B cell (primary cell): ENCODE results near the gene LRRC8B. TPM values are rescaled to one million over a fixed set of nuclear protein-coding genes. Genes with fewer than 3 reads are reported as not detected.

Source experiments
- ATAC-seq: fragments of 200-7000 bp; cut with Tn5 transposase; one replicate; pipeline ENCODE4 v1.10.0; 2021; ENCODE audit warnings: low read depth, mild to moderate bottlenecking, moderate number of reproducible peaks, moderate library complexity
- CTCF ChIA-PET: fragments of 350-600 bp; sonication (Branson Sonifier 250); formaldehyde crosslinking; loops from one replicate; lab custom pipeline; 2021; ENCODE audit warnings: antibody characterized with exemption, inconsistent platforms; lab: Charles Lee
- POLR2A ChIA-PET: fragments of 350-600 bp; sonication (Branson Sonifier 250); formaldehyde crosslinking; loops from one replicate; lab custom pipeline; 2021; ENCODE audit warnings: antibody characterized with exemption; lab: Charles Lee
- DNase-seq: peaks from one replicate; pipeline ENCODE4 v3.0.0; 2013
- H2AFZ ChIP-seq: 2 replicates; pipeline ENCODE4 v1.6.1; 2012; ENCODE audit warnings: mild to moderate bottlenecking, low read depth, low read length; ENCODE audit not compliant: insufficient read depth, poor library complexity, severe bottlenecking
- H3K27ac ChIP-seq, 2 donors: 1 replicate in 1 of 2; 2 replicates in 1 of 2; pipeline ENCODE4 v1.5.1; 2012 to 2013; ENCODE audit warnings: low read length in 2 of 2, mild to moderate bottlenecking in 2 of 2, moderate library complexity in 1 of 2
- H3K27me3 ChIP-seq, 4 experiments: fragments of 200-600 bp in 1 of 4; sonication (generic) in 1 of 4; replicated peaks in 1 of 4; 1 replicate in 2 of 4; 2 replicates in 2 of 4; pipeline versions ENCODE4 v1.6.1 to v1.7.0; 2013 to 2016; ENCODE audit warnings: low read length in 3 of 4, mild to moderate bottlenecking in 2 of 4, mixed read lengths in 1 of 4, moderate library complexity in 1 of 4; ENCODE audit not compliant: insufficient read depth in 4 of 4, control insufficient read depth in 3 of 4; ENCODE audit errors: control extremely low read depth in 1 of 4
- H3K36me3 ChIP-seq, 2 experiments: replicated peaks in 1 of 2; 1 replicate in 1 of 2; 2 replicates in 1 of 2; pipeline versions ENCODE4 v1.6.1 to v1.7.1; 2013; ENCODE audit warnings: low read length in 1 of 2; ENCODE audit not compliant: insufficient read depth in 2 of 2, control insufficient read depth in 1 of 2; ENCODE audit errors: control extremely low read depth in 1 of 2, extremely low read depth in 1 of 2
- H3K4me1 ChIP-seq, 2 donors: fragments of 200-600 bp in 1 of 2; sonication (generic) in 1 of 2; 1 replicate in 1 of 2; 2 replicates in 1 of 2; pipeline versions ENCODE4 v1.5.1 to v1.6.1; 2013 to 2017; ENCODE audit warnings: low read length in 2 of 2; ENCODE audit not compliant: control insufficient read depth in 2 of 2, insufficient read depth in 2 of 2
- H3K4me2 ChIP-seq: replicated peaks from 2 replicates; pipeline ENCODE3; 2012; ENCODE audit warnings: mild to moderate bottlenecking, low read depth, low read length; ENCODE audit not compliant: poor library complexity, severe bottlenecking
- H3K4me3 ChIP-seq, 5 experiments: fragments of 200-600 bp in 1 of 5; sonication (generic) in 1 of 5; 1 replicate in 3 of 5; 2 replicates in 2 of 5; pipeline versions ENCODE4 v1.5.1 to v1.7.0; 2011 to 2016; ENCODE audit warnings: low read length in 4 of 5, mild to moderate bottlenecking in 4 of 5, low read depth in 2 of 5, control low read depth in 1 of 5, moderate library complexity in 1 of 5; ENCODE audit not compliant: insufficient read depth in 1 of 5; ENCODE audit errors: control extremely low read depth in 1 of 5, extremely low read depth in 1 of 5
- H3K79me2 ChIP-seq: fragments of 200-600 bp; sonication (generic); one replicate; pipeline ENCODE4 v1.6.0; 2016; ENCODE audit warnings: low read length; ENCODE audit not compliant: control insufficient read depth, insufficient read depth
- H3K9ac ChIP-seq: fragments of 200-600 bp; sonication (generic); 2 replicates; pipeline ENCODE4 v1.6.1; 2017; ENCODE audit warnings: mild to moderate bottlenecking, low read length, moderate library complexity
- H3K9me3 ChIP-seq, 3 donors: one replicate each; pipeline versions ENCODE4 v1.6.1 to v1.7.1; 2013; ENCODE audit warnings: low read length in 2 of 3; ENCODE audit not compliant: control insufficient read depth in 2 of 3, insufficient read depth in 1 of 3; ENCODE audit errors: control extremely low read depth in 1 of 3
- H4K20me1 ChIP-seq: 2 replicates; pipeline ENCODE4 v1.6.0; 2012; ENCODE audit warnings: mild to moderate bottlenecking, low read length; ENCODE audit not compliant: insufficient read depth, control insufficient read depth, poor library complexity, severe bottlenecking
- H3K27ac Mint-ChIP-seq: one replicate; pipeline ENCODE4 v1.8.0; 2021; ENCODE audit warnings: mixed read lengths
- H3K27me3 Mint-ChIP-seq: one replicate; pipeline ENCODE4 v1.8.0; 2021; ENCODE audit warnings: mixed read lengths
- H3K4me1 Mint-ChIP-seq: one replicate; pipeline ENCODE4 v1.8.0; 2021; ENCODE audit warnings: mixed read lengths
- H3K4me3 Mint-ChIP-seq: one replicate; pipeline ENCODE4 v1.8.0; 2021; ENCODE audit warnings: mixed read lengths
- H3K9me3 Mint-ChIP-seq: one replicate; pipeline ENCODE4 v1.8.0; 2022; ENCODE audit warnings: mixed read lengths; ENCODE audit not compliant: insufficient read depth
- CTCF ChIP-seq: fragments of 200-600 bp; IDR thresholded peaks from one replicate; pipeline ENCODE4 v1.8.0; 2022; ENCODE audit warnings: antibody characterized with exemption, mild to moderate bottlenecking
- EZH2 ChIP-seq: IDR thresholded peaks from 2 replicates; pipeline ENCODE4 v1.6.1; 2012; ENCODE audit warnings: borderline replicate concordance, low read depth, mild to moderate bottlenecking, moderate library complexity, low read length; ENCODE audit not compliant: insufficient read depth, poor library complexity, severe bottlenecking
- WGBS: methylation state at CpG from one replicate; pipeline ENCODE4 v1.1.5; 2013; ENCODE audit warnings: missing lambda C conversion rate; ENCODE audit not compliant: insufficient coverage; 5-methylcytosine and 5-hydroxymethylcytosine counted together
- intact Hi-C: fragments of 100-400 bp; cut with micrococcal nuclease; formaldehyde crosslinking; loops from one replicate; pipeline ENCODE4 v1.10.0; 2022
- polyA plus RNA-seq: library from polyadenylated mRNA; depleted of rRNA; stranded (reverse); fragments of >200 nt; gene quantifications from 2 replicates; pipeline ENCODE4 v1.2.3, GENCODE V29; 2012
- total RNA-seq, 2 donors: library from RNA; stranded (reverse); fragments of 120-200 nt in 1 of 2; gene quantifications; 1 replicate in 1 of 2; 2 replicates in 1 of 2; pipeline versions ENCODE4 v1.2.3 to v1.2.4, GENCODE V29; 2013 to 2022

The LRRC8B gene
- total and polyA plus RNA-seq, 2 donors (not counting 1 experiment from before 2014, with no cell fraction given): 2.2 to 9.9 TPM

GRCh38 chr1:89643577-89643976 lies 118.9 kb downstream of the LRRC8B start:
- Mint-ChIP-seq H3K27me3 (no peaks in the 10 kb centered on the region), H3K4me3 (no peak overlapping the region), H3K9me3 (peaks cover 10% of the 10 kb centered on the region), H3K4me1 (peaks cover 3% of the 10 kb centered on the region), H3K27ac (no peak overlapping the region)
- ChIA-PET POLR2A (no interaction called here), CTCF (interaction anchor here (0.9 to 1.3 kb wide), 3 partner anchors 9 to 119 kb away, joined by 3 read pairs; no protein-coding TSS in a partner anchor)
- Histone ChIP-seq H3K9ac (no peak overlapping the region), H2AFZ (no peak overlapping the region), H3K79me2 (peaks cover 78% of the 10 kb centered on the region), H3K4me1 (no peaks in the 10 kb centered on the region), H3K9me3 (peaks cover 0 to 3% (median 2%) of the 10 kb centered on the region in 3 donors), H3K4me3 (no peak overlapping the region), H4K20me1 (no peaks in the 10 kb centered on the region), H3K27ac (no peak overlapping the region), H3K4me2 (no peak overlapping the region), H3K36me3 (no peaks in the 10 kb centered on the region), H3K27me3 (no peaks in the 10 kb centered on the region)
- no peak for TF ChIP-seq CTCF
- DNase-seq (no peak), ATAC-seq (no peak)
- intact Hi-C loops: no loop called here
- WGBS: no CpG with 5 or more reads among the region's 2 CpGs

- no peak overlapping the region for H3K4me3 Mint-ChIP-seq
- ATAC-seq (no peak), DNase-seq (no peak)
- CTCF ChIA-PET: interaction anchor here (0.9 to 1.3 kb wide), 3 partner anchors 10 to 119 kb away, joined by 3 read pairs; no protein-coding TSS in a partner anchor
- POLR2A ChIA-PET: no interaction called here
- Histone ChIP-seq H3K4me2 (no peak overlapping the region), H3K36me3 (no peaks in the 10 kb centered on the region), H3K9me3 (peaks cover 0 to 3% (median 2%) of the 10 kb centered on the region in 3 donors), H4K20me1 (no peaks in the 10 kb centered on the region), H3K9ac (no peak overlapping the region), H3K27me3 (no peaks in the 10 kb centered on the region), H3K27ac (no peak overlapping the region), H3K4me1 (peaks cover 0 to 6% of the 10 kb centered on the region in 2 donors), H3K4me3 (no peak overlapping the region), H2AFZ (no peak overlapping the region), H3K79me2 (peaks cover 80% of the 10 kb centered on the region)
- peaks cover 10% of the 10 kb centered on the region for H3K9me3 Mint-ChIP-seq
- H3K4me1 Mint-ChIP-seq: peaks cover 7% of the 10 kb centered on the region
- no peak for TF ChIP-seq CTCF
- no peak for TF ChIP-seq EZH2
- no peaks in the 10 kb centered on the region for H3K27me3 Mint-ChIP-seq
- 83% methylated on average over 1 of the region's 9 CpGs for WGBS
- intact Hi-C loops: no loop called here
- no peak overlapping the region for H3K27ac Mint-ChIP-seq
These were observed 119.6 kb downstream of the LRRC8B start for GRCh38 chr1:89644119-89644814.
